H1 (cell line): Measurements from ENCODE around the gene ABHD16A. TPM values are rescaled to one million over a fixed set of nuclear protein-coding genes. Genes with fewer than 3 reads are reported as not detected.

Experiments
- CHD7 ChIP-seq: fragments of 300-600 bp; sonication (generic); IDR thresholded peaks from 2 replicates; pipeline ENCODE4 v1.7.1; 2012; ENCODE audit warnings: low read length, moderate library complexity, mild to moderate bottlenecking, inconsistent platforms; ENCODE audit not compliant: insufficient replicate concordance
- polyA plus RNA-seq, 7 experiments: library from polyadenylated mRNA; depleted of rRNA in 3 of 7; stranded (reverse) in 5 of 7; unstranded in 2 of 7; fragments of >200 nt in 5 of 7; fragments of 200-250 nt in 2 of 7; gene quantifications; 1 replicate in 5 of 7; 2 replicates in 1 of 7; 4 replicates in 1 of 7; pipeline versions ENCODE4 v1.2.1 to v1.2.3, GENCODE V29; 2011 to 2013; ENCODE audit warnings: missing spikeins in 2 of 7, mixed read lengths in 2 of 7
- total RNA-seq: library from RNA; stranded (reverse); fragmentation: NEBNext Ultra II Directional; extraction: Animal tissue kit (Norgen Biotek cat#: 25700); gene quantifications from 2 replicates; pipeline ENCODE4 v1.2.1, GENCODE V29; 2021

Gene ABHD16A
- total and polyA plus RNA-seq, 2 of the 8 experiments (the other 6 are each of a cell fraction or from before 2014, with no cell fraction given) = 32.9 to 40.2 TPM

GRCh38 chr6:31713465-31713864 lies 10.3 kb upstream of the ABHD16A start (continued):
- no peak for TF ChIP-seq CHD7
- TF ChIP-seq, all 59 proteins: peak for 0
